ENCODE measurements around the gene RAP1GDS1. TPM values are rescaled to one million over a fixed set of nuclear protein-coding genes. Genes with fewer than 3 reads are reported as not detected.
"Not testable (repeated sequence)": the region's sequence is repeated elsewhere in the genome, so short reads cannot be mapped to it uniquely, and the experiment has no call there.

Gene RAP1GDS1
- total RNA-seq, 1 donor from 2014 or later: 65.9 TPM

GRCh38 chr4:98433691-98434090, 172.5 kb downstream of the RAP1GDS1 start:
- no peak for DNase-seq (ENCODE audit: low read depth, low spot score)

- DNase-seq (ENCODE audit: low read depth, low spot score): no peak
These were observed 173.6 kb downstream of the RAP1GDS1 start for GRCh38 chr4:98434816-98435215.

GRCh38 chr4:98444371-98444770, 183.2 kb downstream of the RAP1GDS1 start:
- DNase-seq (ENCODE audit: low read depth, low spot score): no peak

- DNase-seq (ENCODE audit: low read depth, low spot score): no peak
These were observed 185.6 kb downstream of the RAP1GDS1 start for GRCh38 chr4:98446499-98447375.

GRCh38 chr4:98447648-98448047, 186.5 kb downstream of the RAP1GDS1 start:
- no peak for DNase-seq (ENCODE audit: low read depth, low spot score)

GRCh38 chr4:98448908-98449307, 187.7 kb downstream of the RAP1GDS1 start:
- DNase-seq (ENCODE audit: low read depth, low spot score): no peak

- no peak for DNase-seq (ENCODE audit: low read depth, low spot score)
These were observed 190.9 kb downstream of the RAP1GDS1 start for GRCh38 chr4:98452091-98452490.

- DNase-seq (ENCODE audit: low read depth, low spot score): not testable (repeated sequence)
These were observed 196.2 kb downstream of the RAP1GDS1 start for GRCh38 chr4:98457422-98457821.

- not testable (repeated sequence) for DNase-seq (ENCODE audit: low read depth, low spot score)
These were observed 200.1 kb downstream of the RAP1GDS1 start for GRCh38 chr4:98461121-98461865.

- DNase-seq (ENCODE audit: low read depth, low spot score): no peak
These were observed 201.3 kb downstream of the RAP1GDS1 start for GRCh38 chr4:98462487-98462886.

GRCh38 chr4:98466868-98467599, 205.8 kb downstream of the RAP1GDS1 start:
- no peak for DNase-seq (ENCODE audit: low read depth, low spot score)

- DNase-seq (ENCODE audit: low read depth, low spot score): peak; percentile 69
These were observed 206.5 kb downstream of the RAP1GDS1 start for GRCh38 chr4:98467627-98468072.

GRCh38 chr4:98468709-98469108, 207.5 kb downstream of the RAP1GDS1 start:
- peak; percentile 37 for DNase-seq (ENCODE audit: low read depth, low spot score)

GRCh38 chr4:98469771-98470170, 208.6 kb downstream of the RAP1GDS1 start:
- DNase-seq (ENCODE audit: low read depth, low spot score): no peak

- DNase-seq (ENCODE audit: low read depth, low spot score): no peak
These were observed 209.2 kb downstream of the RAP1GDS1 start for GRCh38 chr4:98470366-98470765.

GRCh38 chr4:98470831-98471230, 209.6 kb downstream of the RAP1GDS1 start:
- no peak for DNase-seq (ENCODE audit: low read depth, low spot score)

GRCh38 chr4:98473046-98473445, 211.9 kb downstream of the RAP1GDS1 start:
- DNase-seq (ENCODE audit: low read depth, low spot score): no peak

GRCh38 chr4:98474408-98474844, 213.2 kb downstream of the RAP1GDS1 start:
- DNase-seq (ENCODE audit: low read depth, low spot score): no peak

GRCh38 chr4:98476891-98477290, 215.7 kb downstream of the RAP1GDS1 start:
- DNase-seq (ENCODE audit: low read depth, low spot score): no peak

- not testable (repeated sequence) for DNase-seq (ENCODE audit: low read depth, low spot score)
These were observed 218.4 kb downstream of the RAP1GDS1 start for GRCh38 chr4:98479590-98479989.

GRCh38 chr4:98480535-98480934, 219.4 kb downstream of the RAP1GDS1 start:
- DNase-seq (ENCODE audit: low read depth, low spot score): no peak

GRCh38 chr4:98481167-98481566, 220.0 kb downstream of the RAP1GDS1 start:
- no peak for DNase-seq (ENCODE audit: low read depth, low spot score)

All from pulmonary artery endothelial cell (primary cell).